DND-41 (cell line): ENCODE measurements around the gene ZFP90.

Experiments used
- EZH2 ChIP-seq: IDR thresholded peaks from 3 replicates; pipeline ENCODE4 v1.6.1; 2012; ENCODE audit warnings: borderline replicate concordance, low read depth, mild to moderate bottlenecking, moderate library complexity, low read length, inconsistent platforms; ENCODE audit not compliant: severe bottlenecking
- TF ChIP-seq, protein P1 (sequence below): IDR thresholded peaks from 2 replicates; pipeline ENCODE4 v1.5.1; 2012; ENCODE audit warnings: borderline replicate concordance, low read length, moderate library complexity, mild to moderate bottlenecking; ENCODE audit not compliant: poor library complexity, severe bottlenecking; ENCODE audit errors: extremely low read depth

DNA sequence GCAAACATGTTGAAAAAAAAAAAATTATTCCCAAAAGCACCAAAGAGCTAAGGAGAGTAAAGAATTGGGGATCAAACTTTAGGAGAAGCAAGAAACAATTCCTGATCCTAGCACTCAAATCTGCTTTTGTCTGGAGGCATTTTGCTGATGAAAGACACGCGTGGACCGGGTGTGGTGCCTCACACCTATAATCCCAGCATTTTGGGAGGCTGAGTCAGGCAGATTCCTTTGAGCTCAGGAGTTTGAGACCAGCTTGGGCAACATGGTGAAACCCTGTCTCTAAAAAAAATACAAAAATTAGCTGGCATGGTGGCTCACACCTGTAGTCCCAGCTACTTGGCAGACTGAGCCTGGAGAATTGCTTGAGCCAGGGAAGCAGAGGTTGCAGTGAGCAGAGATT, 35.4 kb downstream of the ZFP90 start:
- TF ChIP-seq, protein P1, sequence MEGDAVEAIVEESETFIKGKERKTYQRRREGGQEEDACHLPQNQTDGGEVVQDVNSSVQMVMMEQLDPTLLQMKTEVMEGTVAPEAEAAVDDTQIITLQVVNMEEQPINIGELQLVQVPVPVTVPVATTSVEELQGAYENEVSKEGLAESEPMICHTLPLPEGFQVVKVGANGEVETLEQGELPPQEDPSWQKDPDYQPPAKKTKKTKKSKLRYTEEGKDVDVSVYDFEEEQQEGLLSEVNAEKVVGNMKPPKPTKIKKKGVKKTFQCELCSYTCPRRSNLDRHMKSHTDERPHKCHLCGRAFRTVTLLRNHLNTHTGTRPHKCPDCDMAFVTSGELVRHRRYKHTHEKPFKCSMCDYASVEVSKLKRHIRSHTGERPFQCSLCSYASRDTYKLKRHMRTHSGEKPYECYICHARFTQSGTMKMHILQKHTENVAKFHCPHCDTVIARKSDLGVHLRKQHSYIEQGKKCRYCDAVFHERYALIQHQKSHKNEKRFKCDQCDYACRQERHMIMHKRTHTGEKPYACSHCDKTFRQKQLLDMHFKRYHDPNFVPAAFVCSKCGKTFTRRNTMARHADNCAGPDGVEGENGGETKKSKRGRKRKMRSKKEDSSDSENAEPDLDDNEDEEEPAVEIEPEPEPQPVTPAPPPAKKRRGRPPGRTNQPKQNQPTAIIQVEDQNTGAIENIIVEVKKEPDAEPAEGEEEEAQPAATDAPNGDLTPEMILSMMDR, result no peak
- no peak for TF ChIP-seq EZH2
